ENCODE results near the gene RASGRP2. TPM values are rescaled to one million over a fixed set of nuclear protein-coding genes. Genes with fewer than 3 reads are reported as not detected.
A peak's percentile ranks its signal among the peaks of the same experiment; 100 is the strongest.
"Not testable (repeated sequence)": the region's sequence is repeated elsewhere in the genome, so short reads cannot be mapped to it uniquely, and the experiment has no call there.

RASGRP2 gene
- total and polyA plus RNA-seq, 9 donors: 2.1 to 18.9 (median 7.6) TPM

DNA sequence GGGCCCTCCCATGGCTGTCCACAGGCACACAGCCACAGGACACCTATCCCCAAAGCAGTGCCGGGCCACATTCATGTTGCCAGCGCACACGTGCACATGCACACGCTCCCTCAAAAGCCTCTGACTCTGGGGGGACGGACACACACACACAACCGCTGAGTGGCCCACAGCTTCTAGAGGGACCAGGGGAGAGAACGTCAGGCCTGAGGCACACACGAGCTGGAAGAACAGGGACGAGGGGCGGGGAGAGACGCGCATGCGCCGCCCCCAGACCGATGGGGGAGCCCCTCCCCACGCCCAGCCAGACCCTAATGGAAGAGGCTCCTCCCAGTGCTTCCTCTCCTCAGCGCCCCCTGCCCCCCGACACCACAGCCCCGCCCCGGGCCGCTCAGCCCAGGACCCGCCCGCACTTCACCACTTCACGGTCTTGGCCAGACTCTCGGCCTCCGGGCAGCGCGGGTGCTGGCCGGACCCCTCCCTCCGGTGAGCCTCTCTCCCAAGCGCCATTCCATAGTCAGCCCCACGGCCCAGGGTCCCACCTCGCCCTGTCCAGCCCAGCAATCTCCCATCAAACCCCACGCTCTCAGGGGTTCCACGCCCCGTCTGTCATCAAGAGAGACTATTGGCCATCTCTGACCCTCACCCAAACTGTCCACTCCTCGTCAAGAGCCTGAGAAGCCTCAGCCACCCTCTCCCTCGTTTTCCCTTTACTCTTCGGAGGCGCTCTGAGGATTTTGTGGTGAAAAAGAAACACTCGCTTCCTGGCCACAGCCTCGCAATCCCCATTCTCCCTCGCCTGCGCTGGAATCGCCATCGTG, 32.6 kb downstream of the RASGRP2 start:
- H3K36me3 ChIP-seq: no peaks in the 10 kb centered on the region
- H3K4me3 ChIP-seq: no peak overlapping the region
- TF ChIP-seq POLR2A (IDR thresholded peaks at IDR 0.05): no peak
- no peak for TF ChIP-seq CTCF (IDR thresholded peaks at IDR 0.05)
- no peak for TF ChIP-seq EP300 (IDR thresholded peaks at IDR 0.05)
- H3K4me1 ChIP-seq (ENCODE audit: insufficient read depth): no peaks in the 10 kb centered on the region
- intact Hi-C loops (cut with DNase I): no loop called here
- peak in 1 of 5 donors; percentile 28 for DNase-seq
- no peak overlapping the region for H3K27ac ChIP-seq
- H3K9me3 ChIP-seq: no peaks in the 10 kb centered on the region
- no peaks in the 10 kb centered on the region for H3K27me3 ChIP-seq
- WGBS, 3 donors: 16 to 23% (median 18%) methylated on average over 42 to 46 of the region's 46 CpGs

DNA sequence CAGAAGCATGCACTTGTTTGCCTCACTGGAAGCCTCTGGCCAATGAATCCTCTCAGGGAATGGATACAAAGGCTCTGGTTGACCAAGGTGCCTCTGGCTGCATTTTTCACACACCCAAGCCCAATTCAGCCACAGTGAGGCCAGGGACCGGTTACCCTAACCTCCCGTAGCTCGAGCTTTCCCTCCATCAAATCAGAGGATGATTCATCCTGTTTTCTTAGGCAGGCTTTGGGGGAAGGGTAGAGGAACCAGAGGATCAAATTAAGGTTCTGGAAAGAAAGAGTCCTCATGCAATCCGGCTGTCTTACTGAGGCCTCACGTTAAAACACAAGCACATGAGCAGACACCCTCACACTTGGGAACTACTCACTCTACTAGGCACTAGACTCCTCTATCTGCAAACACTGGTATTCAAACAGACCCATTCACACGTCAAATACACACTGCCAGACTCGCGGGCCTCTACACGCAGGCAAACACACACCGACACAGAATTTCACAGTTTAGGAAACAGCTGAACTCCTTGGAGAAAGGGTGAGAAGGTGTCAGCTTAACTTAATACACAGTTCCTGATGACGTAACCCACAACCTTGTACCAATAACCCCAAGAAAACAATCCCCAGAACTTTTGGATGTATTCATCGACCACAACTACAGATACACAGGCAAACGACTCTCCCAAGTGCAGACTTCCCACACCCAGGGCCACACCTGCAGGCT, 33.4 kb downstream of the RASGRP2 start:
- Histone ChIP-seq H3K4me1 (ENCODE audit: insufficient read depth) (no peaks in the 10 kb centered on the region), H3K36me3 (no peaks in the 10 kb centered on the region), H3K4me3 (no peak overlapping the region), H3K27me3 (no peaks in the 10 kb centered on the region), H3K9me3 (no peaks in the 10 kb centered on the region), H3K27ac (no peak overlapping the region)
- no peak for TF ChIP-seq CTCF (IDR thresholded peaks at IDR 0.05)
- no peak for TF ChIP-seq EP300 (IDR thresholded peaks at IDR 0.05)
- no peak for TF ChIP-seq POLR2A (IDR thresholded peaks at IDR 0.05)
- intact Hi-C loops (cut with DNase I): no loop called here
- DNase-seq: no peak
- WGBS, 3 donors: 24 to 40% (median 34%) methylated on average over 13 of the region's 13 CpGs

GRCh38 chr11:64705501-64705900, 38.4 kb downstream of the RASGRP2 start:
- 7 to 44% (median 17%) methylated on average over 2 of the region's 2 CpGs for WGBS, 3 donors
- Histone ChIP-seq H3K27me3 (no peaks in the 10 kb centered on the region), H3K9me3 (no peaks in the 10 kb centered on the region), H3K36me3 (no peaks in the 10 kb centered on the region), H3K4me3 (no peak overlapping the region), H3K27ac (no peak overlapping the region), H3K4me1 (ENCODE audit: insufficient read depth) (no peaks in the 10 kb centered on the region)
- TF ChIP-seq CTCF (IDR thresholded peaks at IDR 0.05) (no peak), POLR2A (IDR thresholded peaks at IDR 0.05) (no peak), EP300 (IDR thresholded peaks at IDR 0.05) (no peak)
- no peak for DNase-seq
- intact Hi-C loops (cut with DNase I): no loop called here

- 88 to 91% (median 90%) methylated on average over 2 of the region's 2 CpGs for WGBS, 3 donors
- Histone ChIP-seq H3K27me3 (no peaks in the 10 kb centered on the region), H3K27ac (no peak overlapping the region), H3K4me3 (no peak overlapping the region), H3K9me3 (no peaks in the 10 kb centered on the region), H3K36me3 (no peaks in the 10 kb centered on the region), H3K4me1 (ENCODE audit: insufficient read depth) (no peaks in the 10 kb centered on the region)
- intact Hi-C loops (cut with DNase I): no loop called here
- TF ChIP-seq CTCF (IDR thresholded peaks at IDR 0.05): no peak
- no peak for DNase-seq
Observed at GRCh38 chr11:64703048-64703447, 40.9 kb downstream of the RASGRP2 start.

DNA sequence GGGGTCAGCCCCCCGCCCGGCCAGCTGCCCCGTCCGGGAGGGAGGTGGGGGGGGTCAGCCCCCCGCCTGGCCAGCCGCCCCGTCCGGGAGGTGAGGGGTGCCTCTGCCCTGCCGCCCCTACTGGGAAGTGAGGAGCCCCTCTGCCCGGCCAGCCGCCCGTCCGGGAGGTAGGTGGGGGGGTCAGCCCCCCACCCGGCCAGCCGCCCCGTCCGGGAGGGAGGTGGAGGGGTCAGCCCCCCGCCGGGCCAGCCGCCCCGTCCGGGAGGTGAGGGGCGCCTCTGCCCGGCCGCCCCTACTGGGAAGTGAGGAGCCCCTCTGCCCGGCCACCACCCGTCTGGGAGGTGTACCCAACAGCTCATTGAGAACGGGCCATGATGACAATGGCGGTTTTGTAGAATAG, 42.0 kb downstream of the RASGRP2 start:
- WGBS, 3 donors: 84 to 96% (median 85%) methylated on average over 10 to 26 of the region's 29 CpGs
- H3K4me1 ChIP-seq (ENCODE audit: insufficient read depth); H3K9me3 ChIP-seq; H3K27me3 ChIP-seq; H3K27ac ChIP-seq; DNase-seq; H3K4me3 ChIP-seq; intact Hi-C loops (cut with DNase I); H3K36me3 ChIP-seq: not testable (repeated sequence)
